GM23338 (cell line): ENCODE data around the gene EYA2. TPM values are rescaled to one million over a fixed set of nuclear protein-coding genes. Genes with fewer than 3 reads are reported as not detected.

Experiments used
- ATAC-seq: fragments of 200-7000 bp; cut with Tn5 transposase; 3 replicates; pipeline ENCODE4 v1.9.1; 2020
- DNase-seq: peaks from one replicate; pipeline ENCODE4 v3.0.0-alpha.2; 2015; ENCODE audit warnings: low spot score
- H2AFZ ChIP-seq: fragments of 200-600 bp; sonication (generic); 2 replicates; pipeline ENCODE4 v1.8.0; 2016; ENCODE audit warnings: antibody characterized with exemption, mild to moderate bottlenecking, moderate library complexity
- H3F3A ChIP-seq: fragments of 200-600 bp; sonication (generic); replicated peaks from 2 replicates; pipeline ENCODE4 v1.8.0; 2017; ENCODE audit warnings: antibody characterized with exemption, mixed run types, low read depth
- H3K27ac ChIP-seq: fragments of 200-600 bp; sonication (generic); 2 replicates; pipeline ENCODE4 v1.6.1; 2016; ENCODE audit warnings: low read depth
- H3K27me3 ChIP-seq: fragments of 200-600 bp; sonication (generic); 2 replicates; pipeline ENCODE4 v1.8.0; 2016; ENCODE audit warnings: mild to moderate bottlenecking, mixed run types, moderate library complexity; ENCODE audit not compliant: insufficient read depth
- H3K36me3 ChIP-seq: fragments of 200-600 bp; sonication (generic); 2 replicates; pipeline ENCODE4 v1.8.0; 2016; ENCODE audit warnings: mild to moderate bottlenecking; ENCODE audit not compliant: insufficient read depth
- H3K4me1 ChIP-seq: fragments of 200-600 bp; sonication (generic); 2 replicates; pipeline ENCODE4 v1.8.0; 2016; ENCODE audit warnings: mild to moderate bottlenecking, moderate library complexity; ENCODE audit not compliant: insufficient read depth
- H3K4me2 ChIP-seq: fragments of 200-600 bp; sonication (generic); 2 replicates; pipeline ENCODE4 v1.7.1; 2017; ENCODE audit warnings: mixed run types
- H3K4me3 ChIP-seq: fragments of 200-600 bp; sonication (generic); 2 replicates; pipeline ENCODE4 v1.6.1; 2016; ENCODE audit warnings: mixed run types
- H3K79me2 ChIP-seq: fragments of 200-600 bp; sonication (generic); replicated peaks from 2 replicates; pipeline ENCODE4 v1.8.0; 2017; ENCODE audit warnings: mild to moderate bottlenecking; ENCODE audit not compliant: insufficient read depth
- H3K9me2 ChIP-seq: fragments of 200-600 bp; sonication (generic); 2 replicates; pipeline ENCODE4 v1.8.0; 2017; ENCODE audit not compliant: insufficient read depth
- H4K20me1 ChIP-seq: fragments of 200-600 bp; sonication (generic); replicated peaks from 2 replicates; pipeline ENCODE4 v1.8.0; 2017; ENCODE audit warnings: mild to moderate bottlenecking; ENCODE audit not compliant: insufficient read depth
- H3K27ac Mint-ChIP-seq: 2 replicates; pipeline ENCODE4 v1.8.0; 2020; ENCODE audit warnings: inconsistent platforms, mild to moderate bottlenecking, moderate library complexity, mixed read lengths
- H3K27me3 Mint-ChIP-seq: 3 replicates; pipeline ENCODE4 v1.8.0; 2022; ENCODE audit warnings: low read depth, mild to moderate bottlenecking, moderate library complexity, mixed read lengths, inconsistent platforms; ENCODE audit not compliant: insufficient read depth, poor library complexity
- H3K36me3 Mint-ChIP-seq: 3 replicates; pipeline ENCODE4 v1.8.0; 2021; ENCODE audit warnings: low read depth, mild to moderate bottlenecking, inconsistent platforms, moderate library complexity, mixed read lengths
- H3K4me1 Mint-ChIP-seq: 3 replicates; pipeline ENCODE4 v1.8.0; 2020; ENCODE audit warnings: mild to moderate bottlenecking, inconsistent platforms, mixed read lengths
- H3K4me3 Mint-ChIP-seq: 3 replicates; pipeline ENCODE4 v1.8.0; 2021; ENCODE audit warnings: moderate library complexity, mild to moderate bottlenecking, inconsistent platforms, mixed read lengths
- H3K9me3 Mint-ChIP-seq: 3 replicates; pipeline ENCODE4 v1.8.0; 2020; ENCODE audit warnings: moderate library complexity, mild to moderate bottlenecking, inconsistent platforms, mixed read lengths
- CREB1 ChIP-seq: fragments of 250-450 bp; sonication (Bioruptor Pico); IDR thresholded peaks from 2 replicates; pipeline ENCODE4 v1.5.0; 2020; ENCODE audit warnings: low read depth, mild to moderate bottlenecking, moderate library complexity
- EZH2 ChIP-seq: fragments of 200-600 bp; sonication (generic); IDR thresholded peaks from one replicate; pipeline ENCODE4 v1.8.0; 2017; ENCODE audit warnings: antibody characterized with exemption, mild to moderate bottlenecking, low read depth; ENCODE audit not compliant: unreplicated experiment
- EZH2phosphoT487 ChIP-seq: fragments of 200-600 bp; sonication (generic); IDR thresholded peaks from one replicate; pipeline ENCODE4 v1.8.1; 2018; ENCODE audit warnings: antibody characterized with exemption; ENCODE audit not compliant: unreplicated experiment
- JUNB ChIP-seq: IDR thresholded peaks from one replicate; pipeline ENCODE4 v1.6.1; 2016; ENCODE audit warnings: antibody characterized with exemption; ENCODE audit not compliant: unreplicated experiment
- NANOG ChIP-seq: IDR thresholded peaks from 2 replicates; pipeline ENCODE4 v1.6.1; 2016; ENCODE audit warnings: antibody characterized with exemption, borderline replicate concordance
- POLR2AphosphoS5 ChIP-seq: IDR thresholded peaks from 2 replicates; pipeline ENCODE4 v1.6.1; 2016; ENCODE audit warnings: antibody characterized with exemption, low read depth
- REST ChIP-seq: IDR thresholded peaks from one replicate; pipeline ENCODE4 v1.6.1; 2018; ENCODE audit warnings: antibody characterized with exemption; ENCODE audit not compliant: unreplicated experiment
- STAT1 ChIP-seq: IDR thresholded peaks from one replicate; pipeline ENCODE4 v1.6.1; 2016; ENCODE audit warnings: antibody characterized with exemption; ENCODE audit not compliant: unreplicated experiment
- ZNF114 ChIP-seq: fragments of 250-450 bp; sonication (Bioruptor Pico); IDR thresholded peaks from 2 replicates; pipeline ENCODE4 v1.5.0; 2020; ENCODE audit warnings: mild to moderate bottlenecking, moderate library complexity
- ZNF331 ChIP-seq: fragments of 250-450 bp; sonication (Bioruptor Pico); IDR thresholded peaks from 2 replicates; pipeline ENCODE4 v1.5.0; 2020; ENCODE audit warnings: low read depth, mild to moderate bottlenecking, moderate library complexity
- ZNF462 ChIP-seq: fragments of 250-450 bp; sonication (Bioruptor Pico); IDR thresholded peaks from 2 replicates; pipeline ENCODE4 v1.5.0; 2020; ENCODE audit warnings: mild to moderate bottlenecking, moderate library complexity
- polyA plus RNA-seq: library from polyadenylated mRNA; unstranded; fragments of >200 nt; fragmentation: Nextera tagmentation; extraction: Ambion mirVana; gene quantifications from 2 replicates; pipeline ENCODE4 v1.2.1, GENCODE V29; 2016
- total RNA-seq: library from RNA; depleted of rRNA; stranded (reverse); fragments of >200 nt; shearing (Covaris generic); gene quantifications from 2 replicates; pipeline ENCODE4 v1.2.3, GENCODE V29; 2014
- TF ChIP-seq, protein P1 (sequence below), 2 experiments: fragments of 200-600 bp in 1 of 2; sonication (generic) in 1 of 2; conservative IDR thresholded peaks; 2 replicates each; pipeline versions ENCODE4 v1.5.1 to v1.6.1; 2016 to 2017; ENCODE audit warnings: antibody characterized with exemption in 2 of 2, low read depth in 2 of 2, mild to moderate bottlenecking in 2 of 2, moderate library complexity in 1 of 2
- TF ChIP-seq, protein P2 (sequence below): IDR thresholded peaks from 2 replicates; pipeline ENCODE4 v1.6.1; 2016; ENCODE audit warnings: antibody characterized with exemption

The EYA2 gene
- total and polyA plus RNA-seq, 2 experiments from 2014 or later: 0.50 to 0.56 TPM

DNA sequence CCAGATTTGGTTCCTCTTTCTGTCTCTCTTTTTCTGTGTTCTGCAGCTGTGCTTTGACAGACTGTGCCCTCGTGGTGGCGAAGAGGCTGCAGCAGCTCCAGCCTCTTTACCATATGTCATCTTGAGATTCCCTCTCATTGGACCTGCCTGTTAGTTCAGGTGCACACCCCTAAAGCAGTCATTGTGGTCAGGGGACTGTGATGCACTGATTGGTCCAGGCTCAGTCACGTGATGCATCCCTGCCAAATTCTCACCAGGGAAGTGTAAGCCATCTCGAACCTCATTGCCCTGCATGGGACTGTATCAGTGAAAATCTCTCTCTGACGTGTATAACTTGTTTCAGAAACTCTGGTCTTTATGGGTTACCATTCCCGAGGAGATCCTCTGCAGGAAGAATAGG lies 160.3 kb downstream of the EYA2 start:
- no peaks in the 10 kb centered on the region for H3K27me3 ChIP-seq
- H3K27ac ChIP-seq: no peak overlapping the region
- no peaks in the 10 kb centered on the region for H3K9me3 Mint-ChIP-seq
- no peaks in the 10 kb centered on the region for H4K20me1 ChIP-seq
- H3K4me1 ChIP-seq: no peaks in the 10 kb centered on the region
- H3K36me3 Mint-ChIP-seq: no peaks in the 10 kb centered on the region
- H3K4me2 ChIP-seq: no peak overlapping the region
- no peaks in the 10 kb centered on the region for H3K9me2 ChIP-seq
- no peaks in the 10 kb centered on the region for H3F3A ChIP-seq
- no peak overlapping the region for H3K4me3 Mint-ChIP-seq
- ATAC-seq: no peak
- H3K27me3 Mint-ChIP-seq: peaks cover 5% of the 10 kb centered on the region
- TF ChIP-seq NANOG: no peak
- TF ChIP-seq JUNB: no peak
- TF ChIP-seq STAT1: no peak
- TF ChIP-seq CREB1 (CRISPR knock-in tag): no peak
- TF ChIP-seq EZH2phosphoT487: no peak
- TF ChIP-seq, protein P1, sequence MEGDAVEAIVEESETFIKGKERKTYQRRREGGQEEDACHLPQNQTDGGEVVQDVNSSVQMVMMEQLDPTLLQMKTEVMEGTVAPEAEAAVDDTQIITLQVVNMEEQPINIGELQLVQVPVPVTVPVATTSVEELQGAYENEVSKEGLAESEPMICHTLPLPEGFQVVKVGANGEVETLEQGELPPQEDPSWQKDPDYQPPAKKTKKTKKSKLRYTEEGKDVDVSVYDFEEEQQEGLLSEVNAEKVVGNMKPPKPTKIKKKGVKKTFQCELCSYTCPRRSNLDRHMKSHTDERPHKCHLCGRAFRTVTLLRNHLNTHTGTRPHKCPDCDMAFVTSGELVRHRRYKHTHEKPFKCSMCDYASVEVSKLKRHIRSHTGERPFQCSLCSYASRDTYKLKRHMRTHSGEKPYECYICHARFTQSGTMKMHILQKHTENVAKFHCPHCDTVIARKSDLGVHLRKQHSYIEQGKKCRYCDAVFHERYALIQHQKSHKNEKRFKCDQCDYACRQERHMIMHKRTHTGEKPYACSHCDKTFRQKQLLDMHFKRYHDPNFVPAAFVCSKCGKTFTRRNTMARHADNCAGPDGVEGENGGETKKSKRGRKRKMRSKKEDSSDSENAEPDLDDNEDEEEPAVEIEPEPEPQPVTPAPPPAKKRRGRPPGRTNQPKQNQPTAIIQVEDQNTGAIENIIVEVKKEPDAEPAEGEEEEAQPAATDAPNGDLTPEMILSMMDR (conservative IDR thresholded peaks at IDR 0.05; ENCODE audit: low read depth in 2 of 2): no peak
- no peak for TF ChIP-seq ZNF462 (CRISPR knock-in tag)
- no peak for TF ChIP-seq EZH2
- no peak for TF ChIP-seq ZNF114 (CRISPR knock-in tag)
- TF ChIP-seq, protein P2, sequence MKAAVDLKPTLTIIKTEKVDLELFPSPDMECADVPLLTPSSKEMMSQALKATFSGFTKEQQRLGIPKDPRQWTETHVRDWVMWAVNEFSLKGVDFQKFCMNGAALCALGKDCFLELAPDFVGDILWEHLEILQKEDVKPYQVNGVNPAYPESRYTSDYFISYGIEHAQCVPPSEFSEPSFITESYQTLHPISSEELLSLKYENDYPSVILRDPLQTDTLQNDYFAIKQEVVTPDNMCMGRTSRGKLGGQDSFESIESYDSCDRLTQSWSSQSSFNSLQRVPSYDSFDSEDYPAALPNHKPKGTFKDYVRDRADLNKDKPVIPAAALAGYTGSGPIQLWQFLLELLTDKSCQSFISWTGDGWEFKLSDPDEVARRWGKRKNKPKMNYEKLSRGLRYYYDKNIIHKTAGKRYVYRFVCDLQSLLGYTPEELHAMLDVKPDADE: no peak
- TF ChIP-seq POLR2AphosphoS5: no peak
- no peak for TF ChIP-seq REST
- no peak for TF ChIP-seq ZNF331 (CRISPR knock-in tag)
- no peaks in the 10 kb centered on the region for H3K4me1 Mint-ChIP-seq
- DNase-seq: no peak
- no peak overlapping the region for H3K4me3 ChIP-seq
- no peaks in the 10 kb centered on the region for H3K79me2 ChIP-seq
- H2AFZ ChIP-seq: no peak overlapping the region
- no peaks in the 10 kb centered on the region for H3K36me3 ChIP-seq
- H3K27ac Mint-ChIP-seq: no peak overlapping the region
